Progenitor cell of endocrine pancreas (in vitro differentiated cells): ENCODE data around the gene TMEM266. TPM values are rescaled to one million over a fixed set of nuclear protein-coding genes. Genes with fewer than 3 reads are reported as not detected.

Experiments used
- DNase-seq: peaks from one replicate; pipeline ENCODE4 v3.0.0; 2021; ENCODE audit warnings: low spot score; ENCODE audit not compliant: unreplicated experiment
- H3K27ac Mint-ChIP-seq: 2 replicates; pipeline ENCODE4 v1.8.0; 2021; ENCODE audit warnings: mild to moderate bottlenecking, moderate library complexity, mixed read lengths
- H3K27me3 Mint-ChIP-seq: 2 replicates; pipeline ENCODE4 v1.8.0; 2021; ENCODE audit warnings: mixed read lengths
- H3K36me3 Mint-ChIP-seq: 2 replicates; pipeline ENCODE4 v1.8.0; 2022; ENCODE audit warnings: mixed read lengths; ENCODE audit not compliant: insufficient read depth
- H3K4me1 Mint-ChIP-seq: 2 replicates; pipeline ENCODE4 v1.8.0; 2021; ENCODE audit warnings: low read depth, mixed read lengths
- H3K4me3 Mint-ChIP-seq: 2 replicates; pipeline ENCODE4 v1.8.0; 2021; ENCODE audit warnings: low read depth, mild to moderate bottlenecking, moderate library complexity, mixed read lengths
- H3K9me3 Mint-ChIP-seq: 2 replicates; pipeline ENCODE4 v1.8.0; 2021; ENCODE audit warnings: low read depth, mixed read lengths
- CTCF ChIP-seq: fragments of 200-600 bp; sonication (generic); IDR thresholded peaks from one replicate; pipeline ENCODE4 v1.5.0; 2021; ENCODE audit warnings: antibody characterized with exemption, mild to moderate bottlenecking; ENCODE audit not compliant: unreplicated experiment
- total RNA-seq: library from RNA; stranded (reverse); gene quantifications from 2 replicates; pipeline ENCODE4 v1.2.1, GENCODE V29; 2021

Gene TMEM266
- total RNA-seq, 1 donor from 2014 or later = 0.50 TPM

- no peak for DNase-seq
- Mint-ChIP-seq H3K27me3 (peaks cover 24% of the 10 kb centered on the region), H3K9me3 (peaks cover 5% of the 10 kb centered on the region)
Measured at GRCh38 chr15:76114561-76114960, 54.8 kb downstream of the TMEM266 start.

GRCh38 chr15:76116138-76116885 is 56.5 kb downstream of the TMEM266 start:
- H3K4me1 Mint-ChIP-seq = no peaks in the 10 kb centered on the region
- DNase-seq = no peak
- H3K9me3 Mint-ChIP-seq = no peaks in the 10 kb centered on the region
- no peaks in the 10 kb centered on the region for H3K36me3 Mint-ChIP-seq
- no peak overlapping the region for H3K27ac Mint-ChIP-seq
- H3K4me3 Mint-ChIP-seq = no peak overlapping the region
- no peak for TF ChIP-seq CTCF
- H3K27me3 Mint-ChIP-seq = peaks cover 24% of the 10 kb centered on the region

More at GRCh38 chr15:76114561-76114960, 54.8 kb downstream of the TMEM266 start:
- Mint-ChIP-seq H3K36me3 (no peaks in the 10 kb centered on the region), H3K4me1 (no peaks in the 10 kb centered on the region), H3K27ac (no peak overlapping the region), H3K4me3 (no peak overlapping the region)
- no peak for TF ChIP-seq CTCF

GRCh38 chr15:76117181-76117580 is 57.4 kb downstream of the TMEM266 start:
- no peak overlapping the region for H3K27ac Mint-ChIP-seq
- H3K4me1 Mint-ChIP-seq = no peaks in the 10 kb centered on the region
- H3K27me3 Mint-ChIP-seq = peaks cover 24% of the 10 kb centered on the region
- H3K4me3 Mint-ChIP-seq = no peak overlapping the region
- H3K36me3 Mint-ChIP-seq = no peaks in the 10 kb centered on the region
- no peak for TF ChIP-seq CTCF
- DNase-seq = no peak
- no peaks in the 10 kb centered on the region for H3K9me3 Mint-ChIP-seq

- H3K9me3 Mint-ChIP-seq = no peaks in the 10 kb centered on the region
- peaks cover 24% of the 10 kb centered on the region for H3K27me3 Mint-ChIP-seq
- no peak for DNase-seq
- TF ChIP-seq CTCF = no peak
- H3K36me3 Mint-ChIP-seq = no peaks in the 10 kb centered on the region
- no peaks in the 10 kb centered on the region for H3K4me1 Mint-ChIP-seq
- H3K4me3 Mint-ChIP-seq = no peak overlapping the region
- no peak overlapping the region for H3K27ac Mint-ChIP-seq
Measured at GRCh38 chr15:76118767-76119166, 59.0 kb downstream of the TMEM266 start.

- no peak overlapping the region for H3K27ac Mint-ChIP-seq
- H3K4me3 Mint-ChIP-seq = no peak overlapping the region
- no peaks in the 10 kb centered on the region for H3K36me3 Mint-ChIP-seq
- H3K27me3 Mint-ChIP-seq = peaks cover under 1% of the 10 kb centered on the region
- no peak for TF ChIP-seq CTCF
- peaks cover 2% of the 10 kb centered on the region for H3K9me3 Mint-ChIP-seq
- no peak for DNase-seq
- H3K4me1 Mint-ChIP-seq = no peaks in the 10 kb centered on the region
Measured at GRCh38 chr15:76123031-76123430, 63.2 kb downstream of the TMEM266 start.
